ENCODE measurements around the gene SMIM38. TPM values are rescaled to one million over a fixed set of nuclear protein-coding genes. Genes with fewer than 3 reads are reported as not detected.

SMIM38 gene
- total and polyA plus RNA-seq, 2 donors (not counting 1 experiment from before 2014, with no cell fraction given) = 1.2 to 1.6 TPM

DNA sequence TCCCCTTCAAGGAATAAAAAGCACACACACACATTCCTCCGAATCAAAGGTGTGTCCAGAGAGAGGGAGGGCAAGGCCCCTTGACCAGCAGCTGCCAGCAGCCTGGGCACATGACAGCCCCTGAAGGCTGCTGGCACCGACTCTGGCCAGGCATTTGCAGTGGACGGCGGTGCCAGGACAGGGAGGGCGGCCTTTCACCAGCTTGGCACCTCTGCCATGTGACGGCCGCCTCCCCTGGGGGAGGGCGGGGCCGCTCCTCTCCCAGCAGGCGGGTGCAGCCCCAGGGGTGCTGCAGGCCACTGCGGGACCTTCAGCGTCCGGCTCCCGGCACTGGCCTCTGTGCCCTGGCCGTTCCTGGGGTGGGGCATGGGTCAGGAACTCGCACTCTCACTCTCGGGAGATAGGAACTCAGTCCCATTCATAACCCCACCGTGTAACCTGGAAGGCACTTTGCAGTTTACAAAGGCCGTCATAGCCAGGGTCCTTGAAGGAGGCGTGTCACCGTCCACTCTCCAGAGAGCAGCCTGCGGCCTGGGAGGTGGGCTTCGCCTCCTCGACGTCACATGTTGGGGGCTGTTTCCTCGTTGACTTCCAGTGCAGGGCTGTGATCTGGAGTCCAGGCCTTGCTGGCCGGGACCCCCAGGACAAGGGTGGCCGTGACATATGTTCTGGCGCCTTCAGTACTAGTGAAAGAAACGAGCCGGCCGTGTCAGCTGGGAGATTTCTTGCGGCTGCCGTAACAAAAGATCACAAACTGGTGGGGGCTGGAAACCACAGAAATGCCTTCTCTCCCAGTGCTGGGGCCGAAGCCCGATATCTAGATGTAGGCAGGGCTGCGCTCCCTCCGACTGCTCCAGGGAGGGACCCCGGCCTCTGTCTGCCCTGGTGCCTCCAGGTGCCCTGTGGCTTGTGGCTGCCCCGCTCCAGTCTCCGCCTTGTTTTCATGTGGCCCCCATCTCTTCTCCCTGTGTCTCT is 39.9 kb upstream of the SMIM38 start:
- ChIA-PET POLR2A (no interaction called here), CTCF (interaction anchor here (1.0 kb wide), 1 partner anchor 11 kb away, joined by 3 read pairs; no protein-coding TSS in a partner anchor)
- no peaks in the 10 kb centered on the region for H3K4me1 ChIP-seq (ENCODE audit: control insufficient read depth in 2 of 2, insufficient read depth in 2 of 2, low read length in 2 of 2)
- no peak overlapping the region for H3K9ac ChIP-seq (ENCODE audit: low read length)
- peaks cover 2% of the 10 kb centered on the region for H3K4me1 Mint-ChIP-seq
- H3K27me3 Mint-ChIP-seq = no peaks in the 10 kb centered on the region
- ATAC-seq (ENCODE audit: low read depth) (no peak), DNase-seq (no peak)
- H2AFZ ChIP-seq (ENCODE audit: insufficient read depth, low read depth, low read length, poor library complexity, severe bottlenecking) = no peak overlapping the region
- no peaks in the 10 kb centered on the region for H3K36me3 ChIP-seq (replicated peaks in 1 of 2; ENCODE audit: control extremely low read depth in 1 of 2, control insufficient read depth in 1 of 2, extremely low read depth in 1 of 2, insufficient read depth in 2 of 2, low read length in 1 of 2)
- peaks cover 0 to 10% (median 0%) of the 10 kb centered on the region in 3 donors for H3K9me3 ChIP-seq (ENCODE audit: control extremely low read depth in 1 of 3, control insufficient read depth in 2 of 3, insufficient read depth in 1 of 3, low read length in 2 of 3)
- no peak overlapping the region for H3K27ac Mint-ChIP-seq
- WGBS (ENCODE audit: insufficient coverage) = 93% methylated on average over 41 of the region's 41 CpGs
- H3K27ac ChIP-seq (ENCODE audit: low read length in 2 of 2) = no peak overlapping the region
- H3K4me2 ChIP-seq (replicated peaks; ENCODE audit: low read depth, low read length, poor library complexity, severe bottlenecking) = no peak overlapping the region
- H3K79me2 ChIP-seq (ENCODE audit: control insufficient read depth, insufficient read depth, low read length) = no peaks in the 10 kb centered on the region
- no peak for TF ChIP-seq EZH2 (IDR thresholded peaks at IDR 0.05; ENCODE audit: borderline replicate concordance, insufficient read depth, low read depth, low read length, poor library complexity, severe bottlenecking)
- TF ChIP-seq, protein P1, sequence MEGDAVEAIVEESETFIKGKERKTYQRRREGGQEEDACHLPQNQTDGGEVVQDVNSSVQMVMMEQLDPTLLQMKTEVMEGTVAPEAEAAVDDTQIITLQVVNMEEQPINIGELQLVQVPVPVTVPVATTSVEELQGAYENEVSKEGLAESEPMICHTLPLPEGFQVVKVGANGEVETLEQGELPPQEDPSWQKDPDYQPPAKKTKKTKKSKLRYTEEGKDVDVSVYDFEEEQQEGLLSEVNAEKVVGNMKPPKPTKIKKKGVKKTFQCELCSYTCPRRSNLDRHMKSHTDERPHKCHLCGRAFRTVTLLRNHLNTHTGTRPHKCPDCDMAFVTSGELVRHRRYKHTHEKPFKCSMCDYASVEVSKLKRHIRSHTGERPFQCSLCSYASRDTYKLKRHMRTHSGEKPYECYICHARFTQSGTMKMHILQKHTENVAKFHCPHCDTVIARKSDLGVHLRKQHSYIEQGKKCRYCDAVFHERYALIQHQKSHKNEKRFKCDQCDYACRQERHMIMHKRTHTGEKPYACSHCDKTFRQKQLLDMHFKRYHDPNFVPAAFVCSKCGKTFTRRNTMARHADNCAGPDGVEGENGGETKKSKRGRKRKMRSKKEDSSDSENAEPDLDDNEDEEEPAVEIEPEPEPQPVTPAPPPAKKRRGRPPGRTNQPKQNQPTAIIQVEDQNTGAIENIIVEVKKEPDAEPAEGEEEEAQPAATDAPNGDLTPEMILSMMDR (IDR thresholded peaks at IDR 0.05) = no peak
- no peaks in the 10 kb centered on the region for H3K27me3 ChIP-seq (replicated peaks in 1 of 4; ENCODE audit: control extremely low read depth in 1 of 4, control insufficient read depth in 3 of 4, insufficient read depth in 4 of 4, low read length in 3 of 4)
- no peak overlapping the region for H3K4me3 Mint-ChIP-seq
- H4K20me1 ChIP-seq (ENCODE audit: control insufficient read depth, insufficient read depth, low read length, poor library complexity, severe bottlenecking) = no peaks in the 10 kb centered on the region
- H3K4me3 ChIP-seq (ENCODE audit: control extremely low read depth in 1 of 5, extremely low read depth in 1 of 5, insufficient read depth in 1 of 5, low read depth in 2 of 5, low read length in 4 of 5) = no peak overlapping the region
- H3K9me3 Mint-ChIP-seq (ENCODE audit: insufficient read depth) = no peaks in the 10 kb centered on the region
- intact Hi-C loops (cut with micrococcal nuclease) = no loop called here

DNA sequence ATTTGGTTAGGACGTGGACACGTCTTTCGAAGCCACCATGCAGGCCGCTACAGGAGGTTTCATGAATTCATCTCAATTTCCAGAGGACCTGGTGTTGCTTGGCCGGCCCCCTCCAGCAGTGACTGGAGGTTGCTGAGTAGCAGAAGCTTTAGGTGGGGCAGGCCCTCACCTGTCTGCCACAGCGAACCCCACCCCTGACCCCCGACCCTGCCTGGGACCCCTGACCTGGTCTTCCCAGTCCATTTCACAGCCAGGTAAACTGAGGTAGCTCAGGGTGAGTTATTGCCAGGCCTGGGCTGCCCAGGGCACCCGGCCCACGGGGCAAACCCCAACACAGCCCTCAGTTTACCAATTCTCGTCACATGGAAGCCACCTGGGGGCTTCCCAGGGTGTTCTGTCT is 39.1 kb upstream of the SMIM38 start:
- intact Hi-C loops (cut with micrococcal nuclease) = no loop called here
- H3K27ac Mint-ChIP-seq = no peak overlapping the region
- Histone ChIP-seq H3K27ac (ENCODE audit: low read length in 2 of 2) (no peak overlapping the region), H3K4me2 (replicated peaks; ENCODE audit: low read depth, low read length, poor library complexity, severe bottlenecking) (no peak overlapping the region), H3K9me3 (ENCODE audit: control extremely low read depth in 1 of 3, control insufficient read depth in 2 of 3, insufficient read depth in 1 of 3, low read length in 2 of 3) (peaks cover 0 to 10% (median 0%) of the 10 kb centered on the region in 3 donors), H3K27me3 (replicated peaks in 1 of 4; ENCODE audit: control extremely low read depth in 1 of 4, control insufficient read depth in 3 of 4, insufficient read depth in 4 of 4, low read length in 3 of 4) (no peaks in the 10 kb centered on the region), H3K9ac (ENCODE audit: low read length) (no peak overlapping the region), H4K20me1 (ENCODE audit: control insufficient read depth, insufficient read depth, low read length, poor library complexity, severe bottlenecking) (no peaks in the 10 kb centered on the region), H3K36me3 (replicated peaks in 1 of 2; ENCODE audit: control extremely low read depth in 1 of 2, control insufficient read depth in 1 of 2, extremely low read depth in 1 of 2, insufficient read depth in 2 of 2, low read length in 1 of 2) (no peaks in the 10 kb centered on the region), H3K4me3 (ENCODE audit: control extremely low read depth in 1 of 5, extremely low read depth in 1 of 5, insufficient read depth in 1 of 5, low read depth in 2 of 5, low read length in 4 of 5) (no peak overlapping the region), H3K79me2 (ENCODE audit: control insufficient read depth, insufficient read depth, low read length) (no peaks in the 10 kb centered on the region), H2AFZ (ENCODE audit: insufficient read depth, low read depth, low read length, poor library complexity, severe bottlenecking) (no peak overlapping the region), H3K4me1 (ENCODE audit: control insufficient read depth in 2 of 2, insufficient read depth in 2 of 2, low read length in 2 of 2) (peaks cover 5 to 6% of the 10 kb centered on the region in 2 donors)
- WGBS (ENCODE audit: insufficient coverage) = 86% methylated on average over 9 of the region's 10 CpGs
- H3K27me3 Mint-ChIP-seq = no peaks in the 10 kb centered on the region
- CTCF ChIA-PET = no interaction called here
- no peaks in the 10 kb centered on the region for H3K9me3 Mint-ChIP-seq (ENCODE audit: insufficient read depth)
- no peak overlapping the region for H3K4me3 Mint-ChIP-seq
- DNase-seq (no peak), ATAC-seq (ENCODE audit: low read depth) (no peak)
- peaks cover 6% of the 10 kb centered on the region for H3K4me1 Mint-ChIP-seq
- POLR2A ChIA-PET = no interaction called here
- TF ChIP-seq, protein P1 (IDR thresholded peaks at IDR 0.05) = no peak
- TF ChIP-seq EZH2 (IDR thresholded peaks at IDR 0.05; ENCODE audit: borderline replicate concordance, insufficient read depth, low read depth, low read length, poor library complexity, severe bottlenecking) = no peak

Data from B cell (primary cell).